SK-N-MC (cell line): ENCODE measurements around the gene ORC6.

ENCODE experiments used
- DNase-seq: peaks from one replicate; pipeline ENCODE4 v3.0.0-alpha.2; 2011; ENCODE audit warnings: low read depth, low spot score
- H3K27ac ChIP-seq: fragments of 200-600 bp; sonication (generic); 2 replicates; pipeline ENCODE4 v1.5.1; 2016; ENCODE audit warnings: mixed run types
- H3K36me3 ChIP-seq: fragments of 200-600 bp; sonication (generic); 2 replicates; pipeline ENCODE4 v1.6.1; 2017; ENCODE audit warnings: antibody characterized with exemption, low read length, mixed read lengths; ENCODE audit not compliant: insufficient read depth
- H3K4me3 ChIP-seq: fragments of 200-600 bp; sonication (generic); 2 replicates; pipeline ENCODE4 v1.5.1; 2016
- H3K9ac ChIP-seq: fragments of 200-600 bp; sonication (generic); 2 replicates; pipeline ENCODE4 v1.8.0; 2017; ENCODE audit warnings: mixed run types, mixed read lengths; ENCODE audit not compliant: insufficient read length
- H3K9me3 ChIP-seq: fragments of 200-600 bp; sonication (generic); 2 replicates; pipeline ENCODE4 v1.6.1; 2017; ENCODE audit warnings: low read depth, mild to moderate bottlenecking, antibody characterized with exemption, low read length, moderate library complexity, mixed read lengths
- EZH2 ChIP-seq: fragments of 200-600 bp; sonication (generic); IDR thresholded peaks from one replicate; pipeline ENCODE4 v1.6.1; 2017; ENCODE audit warnings: antibody characterized with exemption
- FOXP2 ChIP-seq: optimal IDR thresholded peaks from 2 replicates; pipeline ENCODE3; 2011; ENCODE audit warnings: mild to moderate bottlenecking, moderate library complexity; ENCODE audit not compliant: insufficient read depth; ENCODE audit errors: extremely low read length, control extremely low read depth
- POLR2AphosphoS5 ChIP-seq: IDR thresholded peaks from 2 replicates; pipeline ENCODE4 v1.6.1; 2012; ENCODE audit warnings: mild to moderate bottlenecking, low read depth, low read length, borderline replicate concordance

Gene ORC6

DNA sequence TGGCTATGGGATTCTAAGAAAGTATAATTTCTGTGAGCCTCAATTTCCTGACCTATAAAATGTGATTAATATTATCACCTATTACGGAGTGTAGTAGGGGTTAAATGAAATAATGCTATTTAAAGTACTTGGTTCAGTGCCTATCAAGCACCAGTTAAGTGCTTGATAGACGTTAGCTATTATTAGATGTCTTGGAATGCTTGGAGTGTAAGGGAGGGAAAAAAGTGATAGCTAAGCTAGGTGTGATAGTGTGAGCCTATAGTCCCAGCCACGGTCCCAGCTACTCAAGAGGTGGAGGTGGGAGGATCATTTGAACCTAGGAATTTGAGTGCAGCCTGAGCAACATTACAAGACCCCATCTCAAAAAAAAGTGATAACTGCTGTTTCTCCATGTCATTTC lies 7.5 kb downstream of the ORC6 start:
- peaks cover 25% of the 10 kb centered on the region for H3K36me3 ChIP-seq

DNA sequence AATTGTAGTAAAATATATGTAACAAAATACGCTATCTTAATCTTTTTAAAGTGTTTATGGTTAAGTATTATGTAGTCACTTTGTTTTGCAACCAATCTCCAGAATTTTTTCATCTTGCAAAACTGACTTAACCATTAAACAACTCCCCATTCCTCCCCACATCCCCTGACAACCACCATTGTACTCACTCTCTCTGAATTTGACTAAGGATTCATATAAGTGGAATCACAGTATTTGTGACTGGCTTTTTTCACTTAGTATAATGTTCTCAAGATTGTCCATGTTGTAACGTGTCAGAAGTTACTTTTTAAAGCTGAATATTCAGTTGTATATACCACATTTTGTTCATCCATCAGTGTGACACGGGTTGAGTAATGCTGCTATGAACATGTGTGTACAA lies 10.6 kb downstream of the ORC6 start:
- Histone ChIP-seq H3K4me3 (no peak overlapping the region), H3K36me3 (peaks cover 17% of the 10 kb centered on the region), H3K27ac (no peak overlapping the region), H3K9me3 (no peaks in the 10 kb centered on the region), H3K9ac (no peak overlapping the region)
- DNase-seq, result no peak
- TF ChIP-seq FOXP2 (no peak), POLR2AphosphoS5 (no peak), EZH2 (no peak)

More for the DNA sequence above, 7.5 kb downstream of the ORC6 start:
- DNase-seq, result no peak
- Histone ChIP-seq H3K4me3 (no peak overlapping the region), H3K27ac (no peak overlapping the region), H3K9ac (no peak overlapping the region), H3K9me3 (no peaks in the 10 kb centered on the region)
- TF ChIP-seq EZH2 (no peak), POLR2AphosphoS5 (no peak), FOXP2 (no peak)

GRCh38 chr16:46701615-46702014 lies 12.2 kb downstream of the ORC6 start:
- Histone ChIP-seq H3K4me3 (no peak overlapping the region), H3K9me3 (no peaks in the 10 kb centered on the region), H3K9ac (no peak overlapping the region), H3K27ac (no peak overlapping the region), H3K36me3 (peaks cover 8% of the 10 kb centered on the region; the same call in 1 of the 2 replicates)
- TF ChIP-seq FOXP2, result no peak
- TF ChIP-seq EZH2, result no peak
- no peak for TF ChIP-seq POLR2AphosphoS5
- no peak for DNase-seq

DNA sequence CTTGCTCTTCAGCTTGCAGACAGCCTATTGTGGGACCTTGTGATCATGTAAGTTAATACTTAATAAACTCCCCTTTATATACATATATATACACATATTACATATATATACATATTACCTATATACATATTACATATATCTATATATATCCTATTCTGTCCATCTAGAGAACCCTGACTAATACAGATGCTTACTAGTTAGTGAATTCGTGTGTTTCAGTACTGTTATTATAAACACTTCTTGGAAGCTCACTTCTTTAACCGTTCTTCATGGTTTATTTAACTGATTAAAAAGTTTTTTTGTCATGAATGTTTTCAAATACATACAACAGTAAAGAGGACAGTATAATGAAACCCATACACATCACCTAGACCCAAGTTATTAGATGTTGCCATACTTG lies 12.6 kb downstream of the ORC6 start:
- no peak for TF ChIP-seq POLR2AphosphoS5
- no peak for TF ChIP-seq EZH2
- no peak for TF ChIP-seq FOXP2
- Histone ChIP-seq H3K36me3 (peaks cover 7% of the 10 kb centered on the region; the same call in 1 of the 2 replicates), H3K4me3 (no peak overlapping the region), H3K9ac (no peak overlapping the region), H3K27ac (no peak overlapping the region), H3K9me3 (no peaks in the 10 kb centered on the region)
- DNase-seq, result no peak

DNA sequence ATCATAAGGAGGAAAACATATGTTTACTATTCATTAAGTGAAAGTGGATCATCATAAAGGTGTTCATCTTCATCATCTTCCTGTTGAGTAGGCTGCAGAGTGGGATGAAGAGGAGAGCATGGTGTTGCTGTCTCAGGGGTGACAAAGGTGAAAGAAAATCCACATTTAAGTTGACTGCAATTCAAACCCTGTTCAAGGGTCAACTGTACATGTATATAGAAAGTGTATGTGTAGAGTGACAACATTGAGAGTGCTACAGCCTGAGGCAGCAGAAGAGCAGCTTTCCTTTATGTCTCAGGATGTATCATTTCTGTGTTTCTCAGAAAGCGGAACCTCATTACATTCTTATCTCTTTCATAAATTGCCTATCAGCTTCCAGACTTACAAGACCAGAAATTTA lies 17.2 kb downstream of the ORC6 start:
- no peak for DNase-seq
- no peaks in the 10 kb centered on the region for H3K9me3 ChIP-seq
- no peak overlapping the region for H3K27ac ChIP-seq
- H3K36me3 ChIP-seq, result no peaks in the 10 kb centered on the region
- H3K9ac ChIP-seq, result no peak overlapping the region
- TF ChIP-seq POLR2AphosphoS5 (no peak), EZH2 (no peak), FOXP2 (no peak)
- no peak overlapping the region for H3K4me3 ChIP-seq

DNA sequence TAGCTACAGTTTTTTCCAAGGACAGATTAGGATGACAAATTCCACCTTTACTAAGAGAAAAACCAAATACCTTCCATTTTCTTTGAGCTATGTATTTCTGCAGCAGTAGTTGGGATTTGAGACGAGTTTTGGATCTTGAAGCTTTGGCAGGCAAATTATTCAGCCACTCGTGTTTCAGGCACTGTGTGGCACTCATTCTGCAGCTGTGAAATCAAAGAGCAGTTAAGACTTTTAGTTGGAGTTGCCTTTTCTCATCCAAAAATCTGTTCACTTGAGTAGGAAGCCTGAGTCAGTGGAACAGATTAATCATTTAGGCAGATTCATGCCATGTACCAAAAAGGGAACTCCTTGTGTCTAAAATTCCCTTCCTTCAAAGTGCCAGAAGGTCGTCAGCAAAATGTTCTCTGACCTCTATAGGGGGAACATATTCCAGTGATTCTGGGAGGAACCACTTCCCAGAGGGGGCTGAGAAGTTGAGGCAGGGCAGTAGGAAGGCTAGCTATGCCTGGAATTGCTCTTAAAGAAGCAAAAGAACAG lies 20.1 kb downstream of the ORC6 start:
- Histone ChIP-seq H3K27ac (no peak overlapping the region), H3K4me3 (no peak overlapping the region), H3K36me3 (no peaks in the 10 kb centered on the region), H3K9me3 (no peaks in the 10 kb centered on the region), H3K9ac (no peak overlapping the region)
- TF ChIP-seq POLR2AphosphoS5, result no peak
- no peak for TF ChIP-seq EZH2
- TF ChIP-seq FOXP2, result no peak
- DNase-seq, result no peak

DNA sequence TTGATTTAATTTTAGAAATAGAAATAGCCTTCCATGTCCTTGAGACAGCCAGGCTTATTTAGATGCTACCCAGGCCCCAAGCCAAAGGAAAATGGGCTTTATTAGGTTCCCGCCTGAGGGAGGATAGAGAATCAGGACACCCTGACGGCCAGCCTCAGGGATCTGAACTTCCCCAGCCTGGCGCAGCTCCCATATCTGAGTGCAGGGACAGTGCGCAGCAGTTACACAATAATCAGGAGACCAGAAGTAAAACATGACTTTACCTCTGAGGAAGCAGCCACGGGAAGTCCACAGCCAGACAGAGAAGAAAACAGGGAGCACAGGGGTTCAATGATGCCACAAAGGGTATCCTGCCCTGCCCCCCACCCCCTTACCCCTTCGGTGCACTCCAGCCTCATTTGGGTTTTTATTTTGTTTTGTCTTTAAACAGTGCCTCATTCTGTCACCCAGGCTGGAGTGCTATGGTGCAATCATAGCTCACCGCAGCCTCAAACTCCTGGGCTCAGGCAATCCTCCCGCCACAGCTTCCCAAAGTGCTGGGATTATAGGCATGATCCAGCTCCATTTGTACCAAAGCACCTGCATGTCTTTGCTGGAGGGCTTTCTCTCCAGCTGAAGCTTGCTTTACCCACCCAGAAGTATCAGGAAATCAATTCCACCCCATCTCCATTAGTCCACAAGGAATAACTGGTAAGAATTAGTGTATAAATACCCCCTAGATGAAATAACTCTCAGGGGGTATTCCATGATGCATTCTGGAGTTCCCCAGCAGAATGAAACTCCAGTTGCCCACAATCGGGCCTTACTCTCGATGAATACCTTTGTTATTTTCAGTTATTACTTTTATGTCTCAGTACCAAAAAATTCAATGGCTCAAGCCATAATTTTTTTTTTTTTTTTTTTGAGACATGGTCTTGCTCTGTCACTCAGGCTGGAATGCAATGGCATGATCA lies 21.9 kb downstream of the ORC6 start:
- no peak for DNase-seq
- no peak overlapping the region for H3K27ac ChIP-seq
- H3K36me3 ChIP-seq, result no peaks in the 10 kb centered on the region
- H3K4me3 ChIP-seq, result no peak overlapping the region
- H3K9ac ChIP-seq, result no peak overlapping the region
- H3K9me3 ChIP-seq, result no peaks in the 10 kb centered on the region
- TF ChIP-seq POLR2AphosphoS5 (no peak), FOXP2 (no peak), EZH2 (no peak)

DNA sequence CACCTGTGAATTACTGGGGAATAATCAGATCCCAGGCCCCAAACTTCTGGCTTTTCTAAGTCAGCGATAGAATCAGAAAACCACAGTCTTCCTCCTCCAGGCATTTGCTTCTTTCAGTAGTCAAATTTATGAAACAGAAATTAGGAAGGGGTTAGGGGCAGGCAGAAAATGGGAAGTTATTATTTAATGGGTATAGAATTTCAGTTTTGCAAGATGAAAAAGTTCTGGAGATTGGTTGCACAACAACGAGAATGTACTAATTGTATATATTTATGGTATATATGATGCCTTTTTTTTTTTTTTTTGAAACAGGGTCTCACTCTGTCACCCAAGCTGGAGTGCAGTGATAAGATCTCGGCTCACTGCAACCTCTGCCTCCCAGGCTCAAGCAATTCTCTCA lies 23.5 kb downstream of the ORC6 start:
- no peaks in the 10 kb centered on the region for H3K9me3 ChIP-seq
- H3K9ac ChIP-seq, result no peak overlapping the region
- no peaks in the 10 kb centered on the region for H3K36me3 ChIP-seq
- H3K27ac ChIP-seq, result no peak overlapping the region
- no peak overlapping the region for H3K4me3 ChIP-seq
- TF ChIP-seq FOXP2 (no peak), POLR2AphosphoS5 (no peak), EZH2 (no peak)
- DNase-seq, result no peak
